T-helper 9 cell (primary cell): ENCODE results near the gene NUDT14.
A peak's percentile ranks its signal among the peaks of the same experiment; 100 is the strongest.

Experiments used
- DNase-seq: peaks from one replicate; pipeline ENCODE4 v3.0.0-alpha.2; 2020
- total RNA-seq, 2 donors: gene quantifications; one replicate each; lab custom pipeline; 2026; lab: John Stamatoyannopoulos, UW

Gene NUDT14
- 7.2 to 7.7 reads per million in 2 donors for total RNA-seq

GRCh38 chr14:105180592-105181548 lies at the start of gene NUDT14:
Gene NUDT14, minus strand, starts transcription at chr14:105181312. Its CDS starts 103 bp downstream, at chr14:105181209.
- peak; percentile 89 for DNase-seq

GRCh38 chr14:105229099-105229655 lies 48.1 kb upstream of the NUDT14 start:
- no peak for DNase-seq

- no peak for DNase-seq
These were observed 47.5 kb upstream of the NUDT14 start for GRCh38 chr14:105228562-105228961.

GRCh38 chr14:105227346-105227745 lies 46.2 kb upstream of the NUDT14 start:
- DNase-seq = no peak

- no peak for DNase-seq
These were observed 45.1 kb upstream of the NUDT14 start for GRCh38 chr14:105226198-105226597.

- no peak for DNase-seq
These were observed 43.9 kb upstream of the NUDT14 start for GRCh38 chr14:105224845-105225570.

- DNase-seq = no peak
These were observed 42.8 kb upstream of the NUDT14 start for GRCh38 chr14:105223770-105224544.

GRCh38 chr14:105223260-105223659 lies 42.1 kb upstream of the NUDT14 start:
- DNase-seq = no peak

- DNase-seq = no peak
These were observed 40.6 kb upstream of the NUDT14 start for GRCh38 chr14:105221598-105222178.

- DNase-seq = no peak
These were observed 39.8 kb upstream of the NUDT14 start for GRCh38 chr14:105220699-105221597.

- DNase-seq = no peak
These were observed 38.6 kb upstream of the NUDT14 start for GRCh38 chr14:105219753-105220152.

- no peak for DNase-seq
These were observed 38.0 kb upstream of the NUDT14 start for GRCh38 chr14:105219043-105219612.

- no peak for DNase-seq
These were observed 37.5 kb upstream of the NUDT14 start for GRCh38 chr14:105218611-105219010.

- no peak for DNase-seq
These were observed 36.7 kb upstream of the NUDT14 start for GRCh38 chr14:105217774-105218173.

GRCh38 chr14:105216490-105217247 lies 35.6 kb upstream of the NUDT14 start:
- DNase-seq = no peak

- no peak for DNase-seq
These were observed 34.5 kb upstream of the NUDT14 start for GRCh38 chr14:105215602-105216001.

- no peak for DNase-seq
These were observed 33.3 kb upstream of the NUDT14 start for GRCh38 chr14:105214324-105214915.

GRCh38 chr14:105213361-105213760 lies 32.2 kb upstream of the NUDT14 start:
- no peak for DNase-seq

GRCh38 chr14:105212541-105213300 lies 31.6 kb upstream of the NUDT14 start:
- DNase-seq = no peak
